ENCODE measurements around the gene DLG2. TPM values are rescaled to one million over a fixed set of nuclear protein-coding genes. Genes with fewer than 3 reads are reported as not detected.

Gene DLG2
- total and polyA plus RNA-seq, 2 of the 8 experiments (the other 6 are each of a cell fraction or from before 2014, with no cell fraction given): 1.7 to 14.3 TPM

DNA sequence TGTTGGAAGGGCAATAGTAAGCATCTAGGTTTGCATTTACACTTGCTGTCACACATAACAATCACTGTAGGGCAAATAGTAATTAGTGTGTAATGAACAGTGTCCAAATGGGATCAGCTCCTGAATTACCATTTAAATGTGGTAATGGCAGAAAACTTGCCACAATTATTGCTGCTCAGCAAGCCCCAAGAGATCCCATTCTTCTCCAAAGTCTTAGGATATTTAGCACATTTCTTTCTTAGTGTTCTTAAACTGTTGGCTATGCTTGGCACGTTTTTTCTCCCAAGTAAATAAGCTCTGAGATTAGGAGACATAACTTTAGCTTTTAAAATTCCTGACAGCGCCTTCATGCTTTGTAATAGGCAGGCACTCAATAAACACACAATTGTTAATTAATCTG is 1037.0 kb downstream of the DLG2 start:
- no peak overlapping the region for H3K4me2 ChIP-seq (ENCODE audit: insufficient read depth in 1 of 2, low read depth in 2 of 2, low read length in 2 of 2)
- no peak overlapping the region for H2BK5ac ChIP-seq (ENCODE audit: low read depth, low read length)
- no peaks in the 10 kb centered on the region for H3K79me2 ChIP-seq (ENCODE audit: control insufficient read depth in 1 of 2, insufficient read depth in 2 of 2, low read length in 2 of 2)
- H3K23ac ChIP-seq (ENCODE audit: insufficient read length): no peak overlapping the region
- POLR2A ChIA-PET (ENCODE audit: partially characterized antibody): interaction anchor here (1.6 kb wide), 1 partner anchor 9 kb away, joined by 4 read pairs; no protein-coding TSS in a partner anchor
- H3K79me1 ChIP-seq (ENCODE audit: low read depth, low read length): no peaks in the 10 kb centered on the region
- H4K20me1 ChIP-seq (replicated peaks in 1 of 2; ENCODE audit: control insufficient read depth in 1 of 2, insufficient read depth in 2 of 2, low read length in 2 of 2): no peaks in the 10 kb centered on the region
- no peaks in the 10 kb centered on the region for H3K9me3 ChIP-seq (ENCODE audit: insufficient read depth in 2 of 2, low read depth in 1 of 2, low read length in 1 of 2)
- FAIRE-seq (no peak), DNase-seq (ENCODE audit: low read depth in 1 of 2, low spot score in 2 of 2) (no peak)
- H3K27me3 ChIP-seq (replicated peaks in 1 of 4; ENCODE audit: control insufficient read depth in 3 of 4, extremely low read depth in 1 of 4, insufficient read depth in 3 of 4, low read length in 3 of 4): no peaks in the 10 kb centered on the region
- no peaks in the 10 kb centered on the region; the same call in 1 of the 2 replicates for H3K23me2 ChIP-seq (ENCODE audit: low read depth, low read length)
- no peak overlapping the region for H3K4ac ChIP-seq (replicated peaks; ENCODE audit: insufficient read length, low read depth, low read length)
- H2BK12ac ChIP-seq (ENCODE audit: low read depth, low read length): no peak overlapping the region
- H2BK120ac ChIP-seq (replicated peaks; ENCODE audit: low read depth, low read length): no peak overlapping the region
- no peak overlapping the region for H2AK5ac ChIP-seq (ENCODE audit: low read depth, low read length)
- H4K5ac ChIP-seq (ENCODE audit: insufficient read length, low read depth, low read length): no peak overlapping the region
- no peak overlapping the region for H2AFZ ChIP-seq (ENCODE audit: low read length)
- H3K14ac ChIP-seq (ENCODE audit: insufficient read length): no peak overlapping the region
- no peak overlapping the region for H3K9ac ChIP-seq (replicated peaks in 1 of 4; ENCODE audit: extremely low read depth in 1 of 4, low read depth in 3 of 4, low read length in 3 of 4)
- H3K4me3 ChIP-seq (ENCODE audit: extremely low read depth in 1 of 4, insufficient read depth in 2 of 4, low read depth in 3 of 4, low read length in 4 of 4): no peak overlapping the region
- no peak overlapping the region for H4K8ac ChIP-seq (ENCODE audit: extremely low read depth, insufficient read depth, low read length)
- CTCF ChIA-PET (ENCODE audit: partially characterized antibody): no interaction called here
- H3K27ac ChIP-seq (ENCODE audit: low read depth, low read length): no peak overlapping the region
- H3K18ac ChIP-seq (ENCODE audit: extremely low read depth, low read length): no peak overlapping the region
- no peak overlapping the region for H3K56ac ChIP-seq (replicated peaks; ENCODE audit: insufficient read length, low read depth, low read length)
- WGBS, 2 experiments (ENCODE audit: extremely low coverage in 1 of 2, insufficient coverage in 1 of 2, insufficient read length in 1 of 2, insufficient replicate concordance in 2 of 2, low coverage in 1 of 2, low lambda C conversion rate in 2 of 2, missing lambda C conversion rate in 1 of 2): 84% methylated on average over 2 of the region's 2 CpGs; no CpG with 5 or more reads in 1 of the 2 experiments
- H2BK15ac ChIP-seq (ENCODE audit: low read length): no peak overlapping the region
- H3K36me3 ChIP-seq (ENCODE audit: control insufficient read depth in 2 of 4, insufficient read depth in 4 of 4, low read length in 3 of 4): no peaks in the 10 kb centered on the region
- H3K4me1 ChIP-seq (replicated peaks in 1 of 4; ENCODE audit: control insufficient read depth in 3 of 4, insufficient read depth in 4 of 4, low read length in 3 of 4): peaks cover 0 to 3% (median 0%) of the 10 kb centered on the region in 4 experiments; a peak in 1 of 7 replicates
- H2BK20ac ChIP-seq (ENCODE audit: low read length): no peak overlapping the region
- no peak overlapping the region for H4K91ac ChIP-seq (replicated peaks; ENCODE audit: insufficient read length, low read length)
- TF ChIP-seq GABPA (IDR thresholded peaks at IDR 0.05; ENCODE audit: borderline replicate concordance, insufficient read depth, low read length) (no peak), CREB1 (IDR thresholded peaks at IDR 0.05) (no peak), SIX5 (IDR thresholded peaks at IDR 0.05; ENCODE audit: low read depth, low read length) (no peak), ASH2L (IDR thresholded peaks at IDR 0.05; ENCODE audit: low read length) (no peak), YY1 (IDR thresholded peaks at IDR 0.05; ENCODE audit: low read depth, low read length) (no peak), KDM5A (IDR thresholded peaks at IDR 0.05; ENCODE audit: low read length) (no peak), CEBPB (IDR thresholded peaks at IDR 0.05; ENCODE audit: low read depth, low read length) (no peak), GTF2F1 (IDR thresholded peaks at IDR 0.05; ENCODE audit: borderline replicate concordance, low read depth, low read length) (no peak)
- TF ChIP-seq, protein P1, sequence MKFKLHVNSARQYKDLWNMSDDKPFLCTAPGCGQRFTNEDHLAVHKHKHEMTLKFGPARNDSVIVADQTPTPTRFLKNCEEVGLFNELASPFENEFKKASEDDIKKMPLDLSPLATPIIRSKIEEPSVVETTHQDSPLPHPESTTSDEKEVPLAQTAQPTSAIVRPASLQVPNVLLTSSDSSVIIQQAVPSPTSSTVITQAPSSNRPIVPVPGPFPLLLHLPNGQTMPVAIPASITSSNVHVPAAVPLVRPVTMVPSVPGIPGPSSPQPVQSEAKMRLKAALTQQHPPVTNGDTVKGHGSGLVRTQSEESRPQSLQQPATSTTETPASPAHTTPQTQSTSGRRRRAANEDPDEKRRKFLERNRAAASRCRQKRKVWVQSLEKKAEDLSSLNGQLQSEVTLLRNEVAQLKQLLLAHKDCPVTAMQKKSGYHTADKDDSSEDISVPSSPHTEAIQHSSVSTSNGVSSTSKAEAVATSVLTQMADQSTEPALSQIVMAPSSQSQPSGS (IDR thresholded peaks at IDR 0.05; ENCODE audit: low read length): no peak
- TF ChIP-seq, protein P2, sequence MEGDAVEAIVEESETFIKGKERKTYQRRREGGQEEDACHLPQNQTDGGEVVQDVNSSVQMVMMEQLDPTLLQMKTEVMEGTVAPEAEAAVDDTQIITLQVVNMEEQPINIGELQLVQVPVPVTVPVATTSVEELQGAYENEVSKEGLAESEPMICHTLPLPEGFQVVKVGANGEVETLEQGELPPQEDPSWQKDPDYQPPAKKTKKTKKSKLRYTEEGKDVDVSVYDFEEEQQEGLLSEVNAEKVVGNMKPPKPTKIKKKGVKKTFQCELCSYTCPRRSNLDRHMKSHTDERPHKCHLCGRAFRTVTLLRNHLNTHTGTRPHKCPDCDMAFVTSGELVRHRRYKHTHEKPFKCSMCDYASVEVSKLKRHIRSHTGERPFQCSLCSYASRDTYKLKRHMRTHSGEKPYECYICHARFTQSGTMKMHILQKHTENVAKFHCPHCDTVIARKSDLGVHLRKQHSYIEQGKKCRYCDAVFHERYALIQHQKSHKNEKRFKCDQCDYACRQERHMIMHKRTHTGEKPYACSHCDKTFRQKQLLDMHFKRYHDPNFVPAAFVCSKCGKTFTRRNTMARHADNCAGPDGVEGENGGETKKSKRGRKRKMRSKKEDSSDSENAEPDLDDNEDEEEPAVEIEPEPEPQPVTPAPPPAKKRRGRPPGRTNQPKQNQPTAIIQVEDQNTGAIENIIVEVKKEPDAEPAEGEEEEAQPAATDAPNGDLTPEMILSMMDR (IDR thresholded peaks at IDR 0.05; ENCODE audit: control extremely low read depth in 1 of 3, insufficient read depth in 1 of 3, low read depth in 1 of 3, low read length in 3 of 3): no peak
